Right hindlimb (tissue), 1 donor: ENCODE data around the gene SLC46A3.
"Not testable (repeated sequence)": the region's sequence is repeated elsewhere in the genome, so short reads cannot be mapped to it uniquely, and the experiment has no call there.

ENCODE experiments used
- DNase-seq: peaks from one replicate; pipeline ENCODE4 v3.0.0-alpha.2; 2018

The SLC46A3 gene

GRCh38 chr13:28730762-28731161 is 12.0 kb upstream of the SLC46A3 start:
- DNase-seq, result no peak

DNA sequence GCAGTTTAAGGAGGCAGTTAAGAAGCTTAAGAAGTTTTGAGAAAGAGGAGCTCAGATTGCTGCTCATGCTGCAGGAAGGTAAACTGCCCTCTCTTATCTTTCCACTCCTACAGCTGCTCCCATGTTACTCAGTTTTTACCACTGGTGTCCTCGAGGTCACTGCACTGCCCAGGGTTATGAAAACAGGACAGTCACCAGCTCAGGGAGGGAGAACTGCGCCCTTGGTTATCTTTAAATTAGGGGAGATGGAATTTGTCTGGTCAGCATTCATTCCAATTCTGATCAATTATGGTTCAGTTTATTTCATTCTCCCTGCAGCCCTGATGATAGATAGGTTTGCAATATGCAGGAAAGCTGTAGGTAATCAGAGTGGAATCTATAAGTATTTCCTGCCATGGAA is 10.8 kb upstream of the SLC46A3 start:
- DNase-seq, result no peak

- DNase-seq, result no peak
These were observed 9.9 kb upstream of the SLC46A3 start for GRCh38 chr13:28728642-28729041.

GRCh38 chr13:28725046-28725610 is 6.4 kb upstream of the SLC46A3 start:
- DNase-seq, result no peak

- no peak for DNase-seq
These were observed 5.0 kb upstream of the SLC46A3 start for GRCh38 chr13:28723806-28724205.

GRCh38 chr13:28719227-28720055 is 671 bp upstream of the SLC46A3 start:
- no peak for DNase-seq

GRCh38 chr13:28718196-28718542 is 601 bp downstream of the SLC46A3 start:
- DNase-seq, result no peak

GRCh38 chr13:28717170-28717569 is 1.6 kb downstream of the SLC46A3 start:
- no peak for DNase-seq

DNA sequence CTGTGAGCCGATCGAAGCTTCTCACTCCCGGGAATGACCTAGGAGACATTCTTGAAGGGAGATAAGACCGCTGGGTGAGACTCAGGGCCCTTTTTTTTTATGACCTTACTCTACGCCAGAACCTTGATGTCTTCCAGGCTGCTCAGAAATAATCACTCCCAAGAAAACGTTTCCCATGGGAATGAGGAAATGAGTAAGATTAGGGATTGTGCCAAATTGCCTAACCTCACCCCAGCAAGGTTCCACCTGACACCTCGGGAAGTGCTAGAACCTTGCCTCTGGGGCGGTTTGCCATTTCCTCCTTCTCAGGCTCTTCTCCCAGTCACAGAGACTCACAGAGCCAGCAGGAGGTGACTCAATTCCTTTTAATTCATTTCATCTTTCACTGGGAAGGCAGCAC is 2.3 kb downstream of the SLC46A3 start:
- no peak for DNase-seq

GRCh38 chr13:28714651-28715050 is 4.1 kb downstream of the SLC46A3 start:
- DNase-seq, result no peak

DNA sequence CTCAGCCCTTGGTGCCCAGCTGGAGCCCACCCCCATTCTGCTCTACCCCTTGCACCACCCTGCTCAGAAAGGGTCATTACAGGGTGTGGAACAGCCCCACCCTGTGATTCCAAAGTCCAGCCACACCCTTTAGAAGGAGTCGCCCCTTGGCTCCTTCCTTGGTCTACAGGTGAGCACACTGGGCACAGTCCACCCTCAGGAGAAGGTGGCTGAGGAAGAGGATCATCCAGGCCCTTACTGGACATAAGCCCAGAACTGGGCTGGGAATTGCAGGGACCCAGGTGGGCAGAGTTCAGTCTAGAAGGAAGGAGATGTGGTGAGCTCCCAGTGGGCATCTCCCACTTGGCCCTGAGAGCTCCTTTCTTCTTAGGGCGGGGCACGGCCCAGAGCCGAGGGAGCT is 8.6 kb downstream of the SLC46A3 start:
- DNase-seq, result no peak

GRCh38 chr13:28707629-28708427 is 10.9 kb downstream of the SLC46A3 start:
- DNase-seq, result no peak

- no peak for DNase-seq
These were observed 13.2 kb downstream of the SLC46A3 start for GRCh38 chr13:28705461-28706083.

DNA sequence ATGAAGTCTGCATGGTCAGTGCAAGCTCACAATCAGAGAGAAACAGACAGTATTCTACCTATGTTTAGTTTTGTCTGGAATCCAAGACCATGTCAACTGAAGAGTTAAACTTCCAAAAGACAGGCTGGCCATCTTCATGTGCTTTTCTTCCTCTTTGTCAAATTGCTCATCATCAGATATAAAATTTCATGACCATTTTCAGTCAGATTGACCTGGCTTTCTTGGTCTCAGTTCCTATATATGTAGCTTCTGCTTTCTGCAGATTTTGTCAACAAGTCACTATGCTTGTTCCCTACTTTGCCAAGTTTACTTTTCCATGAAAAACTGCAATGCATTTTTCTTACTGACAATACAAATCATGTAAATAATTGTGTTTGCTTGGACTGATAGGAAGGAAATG is 13.9 kb downstream of the SLC46A3 start:
- no peak for DNase-seq

- no peak for DNase-seq
These were observed 14.5 kb downstream of the SLC46A3 start for GRCh38 chr13:28704282-28704681.

DNA sequence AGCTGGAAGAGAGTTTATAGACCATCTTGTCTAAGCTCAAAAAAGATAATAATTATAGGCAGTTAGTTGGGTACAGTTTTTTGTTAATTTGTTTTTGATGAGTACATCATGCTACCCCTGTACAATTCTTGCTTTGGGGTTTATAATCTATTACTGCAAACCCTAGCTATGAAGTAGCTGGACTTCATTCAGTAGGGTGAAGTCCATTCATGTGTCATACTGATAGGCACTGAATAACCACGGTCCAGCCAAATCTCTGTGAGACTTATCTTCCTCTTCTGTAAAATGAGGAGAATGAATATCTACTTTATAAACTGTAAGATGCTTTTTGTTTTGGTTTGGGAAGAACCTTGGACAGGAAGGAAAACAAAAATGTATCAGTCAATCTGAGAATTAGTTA is 19.5 kb downstream of the SLC46A3 start:
- DNase-seq, result no peak

DNA sequence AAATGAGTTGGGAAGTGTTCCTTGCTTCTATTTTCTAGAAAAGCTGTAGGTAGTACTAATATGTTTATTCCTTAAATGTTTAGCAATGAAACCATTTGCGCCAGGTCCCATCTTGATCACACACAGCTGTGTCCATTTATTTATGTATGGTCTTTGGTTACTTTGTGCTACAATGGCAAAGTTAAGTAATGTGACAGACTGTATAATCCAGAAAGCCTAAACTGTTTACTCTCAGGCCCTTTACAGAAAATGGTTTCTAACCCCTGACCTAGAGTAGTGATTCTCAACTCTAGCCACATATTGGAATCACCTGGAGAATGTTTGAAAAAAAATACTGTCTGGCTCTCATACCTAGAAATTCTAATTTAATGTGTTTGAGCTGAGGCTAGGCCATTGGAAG is 21.3 kb downstream of the SLC46A3 start:
- DNase-seq, result no peak

- not testable (repeated sequence) for DNase-seq
These were observed 24.9 kb downstream of the SLC46A3 start for GRCh38 chr13:28693605-28694491.

DNA sequence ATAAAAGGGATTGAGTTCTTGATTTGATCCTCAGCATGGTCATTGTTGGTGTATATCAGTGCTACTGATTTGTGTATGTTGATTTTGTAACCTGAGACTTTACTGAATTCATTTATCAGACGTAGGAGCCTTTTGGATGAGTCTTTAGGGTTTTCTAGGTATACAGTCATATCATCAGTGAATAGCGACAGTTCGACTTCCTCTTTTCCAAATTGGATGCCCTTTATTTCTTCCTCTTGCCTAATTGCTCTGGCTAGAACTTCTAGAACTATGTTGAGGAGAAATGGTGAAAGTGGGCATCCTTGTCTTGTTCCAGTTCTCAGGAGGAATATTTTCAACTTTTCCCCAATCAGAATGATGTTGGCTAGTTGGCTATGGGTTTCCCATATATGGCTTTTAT is 32.9 kb downstream of the SLC46A3 start:
- DNase-seq, result no peak

GRCh38 chr13:28685114-28685513 is 33.7 kb downstream of the SLC46A3 start:
- no peak for DNase-seq

DNA sequence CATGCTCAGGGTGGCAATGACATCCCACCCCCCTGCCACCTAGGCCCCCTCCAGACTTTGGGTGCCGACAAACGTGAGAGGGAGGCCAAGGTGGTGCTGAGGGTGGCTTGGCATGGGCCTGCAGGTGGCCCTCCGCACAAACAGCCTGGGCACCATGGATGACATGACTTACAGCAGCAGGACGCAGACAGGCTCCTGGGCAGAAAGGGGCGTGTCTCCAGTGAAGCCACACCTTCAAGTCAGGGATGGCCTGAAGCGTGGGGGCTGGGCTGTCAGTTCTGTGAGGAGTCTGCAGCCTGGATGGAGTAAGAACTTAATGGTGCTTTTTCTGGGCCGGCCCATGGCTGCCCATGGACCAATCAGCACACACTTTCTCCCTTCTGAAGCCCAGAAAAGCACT is 34.5 kb downstream of the SLC46A3 start:
- no peak for DNase-seq

GRCh38 chr13:28683169-28683568 is 35.6 kb downstream of the SLC46A3 start:
- not testable (repeated sequence) for DNase-seq
